Measurements from ENCODE around the gene PPIB. TPM values are rescaled to one million over a fixed set of nuclear protein-coding genes. Genes with fewer than 3 reads are reported as not detected.

PPIB gene
- total RNA-seq, 1 experiment from 2014 or later: 433 TPM

DNA sequence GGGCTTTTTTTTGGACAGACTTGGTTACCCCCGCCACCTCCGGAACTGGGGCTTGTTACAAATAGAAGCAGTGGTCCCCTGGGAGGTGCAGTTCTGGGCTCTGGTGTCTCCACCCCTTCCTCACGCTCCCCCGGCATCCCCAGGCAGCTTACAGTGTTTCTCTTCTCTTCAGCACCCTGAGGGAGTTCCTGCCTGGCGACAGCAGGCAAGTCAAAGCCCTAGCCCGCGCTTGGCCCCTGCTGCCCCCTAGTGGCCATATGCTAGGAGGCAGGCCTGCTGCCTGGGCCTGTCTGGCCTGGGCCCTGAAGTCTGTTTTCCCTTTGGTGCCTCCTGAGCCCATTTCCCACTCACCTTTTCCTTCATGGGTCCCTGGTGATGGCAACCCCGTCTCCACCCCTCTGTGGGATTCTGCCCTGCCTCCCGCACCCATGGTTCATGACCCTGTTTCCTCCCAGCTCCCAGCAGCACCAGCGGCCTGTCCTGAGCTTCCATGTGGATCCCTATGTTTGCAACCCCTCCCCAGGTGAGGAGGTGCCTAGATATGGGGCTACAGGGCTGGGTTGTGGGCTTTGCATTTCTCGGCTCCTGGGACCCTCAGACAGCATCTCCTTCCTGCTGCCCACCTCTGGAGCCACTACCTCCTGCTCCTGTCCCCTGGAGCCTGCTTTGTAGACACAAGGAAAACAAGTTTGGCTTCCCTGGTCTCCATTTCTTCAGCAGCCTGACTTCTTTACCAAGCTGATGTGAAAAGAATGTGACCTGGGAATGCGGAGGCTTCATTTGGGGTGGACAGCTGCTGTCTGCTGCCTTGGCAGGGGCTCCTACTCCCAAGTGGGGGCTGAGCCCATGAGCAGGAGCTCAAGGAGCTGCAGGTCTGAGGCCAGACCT is 9.1 kb downstream of the PPIB start:
- Histone ChIP-seq H3K9me3 (ENCODE audit: control insufficient read depth, low read depth, low read length) (no peaks in the 10 kb centered on the region), H4K20me1 (ENCODE audit: control insufficient read depth, insufficient read depth, insufficient read length) (no peaks in the 10 kb centered on the region)

More for the DNA sequence above, 9.1 kb downstream of the PPIB start:
- no peaks in the 10 kb centered on the region for H3K79me1 ChIP-seq (ENCODE audit: insufficient read depth, low read depth, low read length, poor library complexity, severe bottlenecking)
- no peaks in the 10 kb centered on the region for H3K9me3 Mint-ChIP-seq
- no peak overlapping the region for H2BK120ac ChIP-seq (ENCODE audit: low read depth, low read length, poor library complexity, severe bottlenecking)
- H4K8ac ChIP-seq (replicated peaks; ENCODE audit: insufficient read length, low read depth, low read length): no peak overlapping the region
- no peak overlapping the region for H3K14ac ChIP-seq (ENCODE audit: insufficient read depth, low read length)
- H4K5ac ChIP-seq (ENCODE audit: insufficient read length, low read depth, low read length): no peak overlapping the region
- H3K36me3 Mint-ChIP-seq (ENCODE audit: insufficient read depth in 1 of 3, low read depth in 3 of 3): peaks cover 21 to 43% (median 42%) of the 10 kb centered on the region in 3 experiments
- peaks cover 6% of the 10 kb centered on the region for H3K23me2 ChIP-seq (ENCODE audit: insufficient read length, low read depth, low read length, poor library complexity, severe bottlenecking)
- no peak overlapping the region for H3K18ac ChIP-seq (ENCODE audit: insufficient read length, low read depth, low read length)
- H3K9ac ChIP-seq (ENCODE audit: extremely low read depth, insufficient read length, low read length): no peak overlapping the region
- H3T11ph ChIP-seq (ENCODE audit: low read length): no peak overlapping the region
- no peak overlapping the region for H2AK5ac ChIP-seq (ENCODE audit: insufficient read length, low read length)
- H3K4me3 Mint-ChIP-seq: peak overlapping the region; percentile 42 to 84
- H3K27me3 Mint-ChIP-seq (ENCODE audit: low read depth): peaks cover 25% of the 10 kb centered on the region
- H2BK15ac ChIP-seq (ENCODE audit: low read depth, low read length): no peak overlapping the region
- H3K79me2 ChIP-seq (ENCODE audit: insufficient read depth, low read length): no peaks in the 10 kb centered on the region
- H2BK12ac ChIP-seq (ENCODE audit: insufficient read length, low read depth, low read length): no peak overlapping the region
- H3K4ac ChIP-seq (ENCODE audit: low read depth, low read length): no peak overlapping the region
- H3K27ac ChIP-seq (ENCODE audit: insufficient read length, low read depth, low read length): no peak overlapping the region
- H3K4me2 ChIP-seq (ENCODE audit: insufficient read depth, insufficient read length, low read length): peak overlapping the region; percentile 41
- H2BK20ac ChIP-seq (ENCODE audit: low read depth, low read length, poor library complexity, severe bottlenecking): no peak overlapping the region
- H3K4me1 ChIP-seq (ENCODE audit: insufficient read depth, low read length): no peaks in the 10 kb centered on the region
- TF ChIP-seq CTCF (conservative IDR thresholded peaks at IDR 0.05): peak; percentile 99
- no peak overlapping the region for H4K91ac ChIP-seq (ENCODE audit: insufficient read length, low read depth, low read length)
- H3K56ac ChIP-seq (ENCODE audit: insufficient read length, low read depth, low read length): no peak overlapping the region
- WGBS (ENCODE audit: extremely low coverage, insufficient read length, low lambda C conversion rate): no CpG with 5 or more reads among the region's 12 CpGs
- peak overlapping the region in 1 of 3 experiments; percentile 90; a peak in 2 of 7 replicates for H3K27ac Mint-ChIP-seq
- no peak overlapping the region for H2BK5ac ChIP-seq (ENCODE audit: insufficient read length, low read length)
- peak; percentile 95 for DNase-seq
- peaks cover 19 to 22% of the 10 kb centered on the region in 2 experiments for H3K4me1 Mint-ChIP-seq
- H2AFZ ChIP-seq (ENCODE audit: low read length): no peak overlapping the region
- H3K23ac ChIP-seq (ENCODE audit: insufficient read length, low read depth, low read length): no peak overlapping the region
- no peaks in the 10 kb centered on the region for H3K27me3 ChIP-seq (ENCODE audit: insufficient read depth, low read length)
